Nephron (organoid): ENCODE results near the gene USP3.
"Not testable (repeated sequence)": the region's sequence is repeated elsewhere in the genome, so short reads cannot be mapped to it uniquely, and the experiment has no call there.

Experiments
- H3K27ac Mint-ChIP-seq, 3 experiments: 2 replicates each; pipeline ENCODE4 v1.8.0; 2020; ENCODE audit warnings: mixed read lengths in 3 of 3, mild to moderate bottlenecking in 2 of 3, moderate library complexity in 1 of 3
- H3K27me3 Mint-ChIP-seq: 2 replicates; pipeline ENCODE4 v1.8.0; 2021; ENCODE audit warnings: low read depth, mild to moderate bottlenecking, moderate library complexity, mixed read lengths
- H3K36me3 Mint-ChIP-seq: 2 replicates; pipeline ENCODE4 v1.8.0; 2020; ENCODE audit warnings: low read depth, mixed read lengths
- H3K4me1 Mint-ChIP-seq: 2 replicates; pipeline ENCODE4 v1.8.0; 2020; ENCODE audit warnings: mixed read lengths
- H3K4me3 Mint-ChIP-seq, 3 experiments: 2 replicates each; pipeline ENCODE4 v1.8.0; 2020; ENCODE audit warnings: mild to moderate bottlenecking in 3 of 3, mixed read lengths in 3 of 3, moderate library complexity in 2 of 3
- H3K9me3 Mint-ChIP-seq: 2 replicates; pipeline ENCODE4 v1.8.0; 2020; ENCODE audit warnings: mixed read lengths
- TF ChIP-seq, protein P1 (sequence below), 3 experiments: fragments of 200-600 bp; sonication (generic); IDR thresholded peaks; one replicate each; pipeline ENCODE4 v1.5.0; 2021; ENCODE audit warnings: antibody characterized with exemption in 3 of 3; ENCODE audit not compliant: unreplicated experiment in 3 of 3

USP3 gene

GRCh38 chr15:63519548-63520178 lies 15.3 kb downstream of the USP3 start:
- Mint-ChIP-seq H3K27ac (no peak overlapping the region), H3K9me3 (no peaks in the 10 kb centered on the region), H3K27me3 (no peaks in the 10 kb centered on the region), H3K36me3 (no peaks in the 10 kb centered on the region), H3K4me3 (no peak overlapping the region), H3K4me1 (peaks cover 62% of the 10 kb centered on the region)
- TF ChIP-seq, protein P1, sequence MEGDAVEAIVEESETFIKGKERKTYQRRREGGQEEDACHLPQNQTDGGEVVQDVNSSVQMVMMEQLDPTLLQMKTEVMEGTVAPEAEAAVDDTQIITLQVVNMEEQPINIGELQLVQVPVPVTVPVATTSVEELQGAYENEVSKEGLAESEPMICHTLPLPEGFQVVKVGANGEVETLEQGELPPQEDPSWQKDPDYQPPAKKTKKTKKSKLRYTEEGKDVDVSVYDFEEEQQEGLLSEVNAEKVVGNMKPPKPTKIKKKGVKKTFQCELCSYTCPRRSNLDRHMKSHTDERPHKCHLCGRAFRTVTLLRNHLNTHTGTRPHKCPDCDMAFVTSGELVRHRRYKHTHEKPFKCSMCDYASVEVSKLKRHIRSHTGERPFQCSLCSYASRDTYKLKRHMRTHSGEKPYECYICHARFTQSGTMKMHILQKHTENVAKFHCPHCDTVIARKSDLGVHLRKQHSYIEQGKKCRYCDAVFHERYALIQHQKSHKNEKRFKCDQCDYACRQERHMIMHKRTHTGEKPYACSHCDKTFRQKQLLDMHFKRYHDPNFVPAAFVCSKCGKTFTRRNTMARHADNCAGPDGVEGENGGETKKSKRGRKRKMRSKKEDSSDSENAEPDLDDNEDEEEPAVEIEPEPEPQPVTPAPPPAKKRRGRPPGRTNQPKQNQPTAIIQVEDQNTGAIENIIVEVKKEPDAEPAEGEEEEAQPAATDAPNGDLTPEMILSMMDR (IDR thresholded peaks at IDR 0.05; ENCODE audit: unreplicated experiment in 3 of 3): no peak

GRCh38 chr15:63520462-63520861 lies 16.1 kb downstream of the USP3 start:
- H3K9me3 Mint-ChIP-seq, H3K27ac Mint-ChIP-seq, H3K36me3 Mint-ChIP-seq, H3K27me3 Mint-ChIP-seq, H3K4me3 Mint-ChIP-seq: not testable (repeated sequence)
- peaks cover 65% of the 10 kb centered on the region for H3K4me1 Mint-ChIP-seq

- Mint-ChIP-seq H3K4me3 (no peak overlapping the region), H3K27me3 (no peaks in the 10 kb centered on the region), H3K27ac (peak overlapping the region in 1 of 3 experiments; percentile 59), H3K36me3 (no peaks in the 10 kb centered on the region), H3K4me1 (peaks cover 61% of the 10 kb centered on the region), H3K9me3 (no peaks in the 10 kb centered on the region)
- TF ChIP-seq, protein P1 (IDR thresholded peaks at IDR 0.05; ENCODE audit: unreplicated experiment in 3 of 3): no peak
Measured at GRCh38 chr15:63522225-63522578, 17.8 kb downstream of the USP3 start.

- TF ChIP-seq, protein P1 (IDR thresholded peaks at IDR 0.05; ENCODE audit: unreplicated experiment in 3 of 3): no peak
- H3K36me3 Mint-ChIP-seq: no peaks in the 10 kb centered on the region
- H3K9me3 Mint-ChIP-seq: no peaks in the 10 kb centered on the region
- H3K27ac Mint-ChIP-seq: peak overlapping the region in 1 of 3 experiments; percentile 43
- no peaks in the 10 kb centered on the region for H3K27me3 Mint-ChIP-seq
- H3K4me1 Mint-ChIP-seq: peaks cover 60% of the 10 kb centered on the region
- H3K4me3 Mint-ChIP-seq: no peak overlapping the region
Measured at GRCh38 chr15:63523306-63523990, 19.1 kb downstream of the USP3 start.

GRCh38 chr15:63524316-63525015 lies 20.1 kb downstream of the USP3 start:
- Mint-ChIP-seq H3K9me3 (no peaks in the 10 kb centered on the region), H3K4me1 (peaks cover 54% of the 10 kb centered on the region), H3K36me3 (no peaks in the 10 kb centered on the region), H3K27me3 (no peaks in the 10 kb centered on the region), H3K4me3 (no peak overlapping the region), H3K27ac (no peak overlapping the region)
- TF ChIP-seq, protein P1 (IDR thresholded peaks at IDR 0.05; ENCODE audit: unreplicated experiment in 3 of 3): no peak

DNA sequence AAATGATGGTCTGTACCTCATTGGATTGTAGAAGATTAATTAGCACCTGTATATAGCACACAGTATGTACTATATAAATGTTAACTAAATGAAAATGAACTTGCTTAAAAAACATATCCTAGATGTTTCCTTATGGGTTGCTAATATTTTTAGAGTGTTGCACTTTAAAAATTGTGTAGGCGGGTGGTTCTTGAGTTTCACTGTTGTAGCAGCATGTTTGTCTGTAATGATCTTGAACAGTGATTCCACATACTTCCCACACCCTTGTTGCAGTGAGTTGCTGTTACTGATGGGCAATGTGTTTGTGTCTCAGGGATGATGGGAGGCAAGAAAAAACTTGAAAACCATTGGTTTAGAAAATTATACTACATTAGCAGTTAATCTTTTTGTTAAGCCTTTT lies 22.0 kb downstream of the USP3 start:
- peak overlapping the region in 1 of 3 experiments; percentile 5 for H3K27ac Mint-ChIP-seq
- no peaks in the 10 kb centered on the region for H3K27me3 Mint-ChIP-seq
- H3K4me3 Mint-ChIP-seq: no peak overlapping the region
- H3K9me3 Mint-ChIP-seq: no peaks in the 10 kb centered on the region
- TF ChIP-seq, protein P1 (IDR thresholded peaks at IDR 0.05; ENCODE audit: unreplicated experiment in 3 of 3): no peak
- H3K36me3 Mint-ChIP-seq: no peaks in the 10 kb centered on the region
- peaks cover 47% of the 10 kb centered on the region for H3K4me1 Mint-ChIP-seq
